Lower leg skin (tissue), 4 donors: ENCODE data around the gene CLOCK. TPM values are rescaled to one million over a fixed set of nuclear protein-coding genes. Genes with fewer than 3 reads are reported as not detected.

Experiments
- DNase-seq, 2 donors: peaks; one replicate each; pipeline ENCODE4 v3.0.0-alpha.2; 2019; ENCODE audit warnings: low spot score in 2 of 2
- H3K4me3 ChIP-seq: fragments of 200-600 bp; sonication (generic); 2 replicates; pipeline ENCODE4 v1.5.1; 2017; ENCODE audit warnings: mild to moderate bottlenecking, low read depth; ENCODE audit not compliant: poor library complexity, severe bottlenecking
- CTCF ChIP-seq, 3 donors: fragments of 450-650 bp; IDR thresholded peaks; one replicate each; pipeline ENCODE4 v1.5.1; 2016; ENCODE audit warnings: antibody characterized with exemption in 3 of 3, mild to moderate bottlenecking in 3 of 3, moderate library complexity in 2 of 3
- POLR2A ChIP-seq, 2 donors: fragments of 450-650 bp; IDR thresholded peaks; one replicate each; pipeline ENCODE4 v1.6.1; 2016 to 2017; ENCODE audit warnings: antibody characterized with exemption in 2 of 2, mild to moderate bottlenecking in 1 of 2, moderate library complexity in 1 of 2
- WGBS, 2 donors: methylation state at CpG; one replicate each; pipeline ENCODE4 v1.1.5; 2018; 5-methylcytosine and 5-hydroxymethylcytosine counted together
- intact Hi-C: fragments of 100-400 bp; cut with DNase I; formaldehyde crosslinking; loops from one replicate; pipeline ENCODE4 v1.15.0; 2023; ENCODE audit warnings: low total_unique reads
- total RNA-seq, 4 donors: library from RNA; depleted of rRNA; stranded (reverse); fragments of >200 nt; gene quantifications; one replicate each; pipeline ENCODE4 v1.1.0, GENCODE V29; 2016

CLOCK gene
- total RNA-seq, 4 donors from 2014 or later = 10.4 to 14.4 (median 12.5) TPM

GRCh38 chr4:55546506-55546755 lies 278 bp downstream of the CLOCK start:
- DNase-seq = no peak

DNA sequence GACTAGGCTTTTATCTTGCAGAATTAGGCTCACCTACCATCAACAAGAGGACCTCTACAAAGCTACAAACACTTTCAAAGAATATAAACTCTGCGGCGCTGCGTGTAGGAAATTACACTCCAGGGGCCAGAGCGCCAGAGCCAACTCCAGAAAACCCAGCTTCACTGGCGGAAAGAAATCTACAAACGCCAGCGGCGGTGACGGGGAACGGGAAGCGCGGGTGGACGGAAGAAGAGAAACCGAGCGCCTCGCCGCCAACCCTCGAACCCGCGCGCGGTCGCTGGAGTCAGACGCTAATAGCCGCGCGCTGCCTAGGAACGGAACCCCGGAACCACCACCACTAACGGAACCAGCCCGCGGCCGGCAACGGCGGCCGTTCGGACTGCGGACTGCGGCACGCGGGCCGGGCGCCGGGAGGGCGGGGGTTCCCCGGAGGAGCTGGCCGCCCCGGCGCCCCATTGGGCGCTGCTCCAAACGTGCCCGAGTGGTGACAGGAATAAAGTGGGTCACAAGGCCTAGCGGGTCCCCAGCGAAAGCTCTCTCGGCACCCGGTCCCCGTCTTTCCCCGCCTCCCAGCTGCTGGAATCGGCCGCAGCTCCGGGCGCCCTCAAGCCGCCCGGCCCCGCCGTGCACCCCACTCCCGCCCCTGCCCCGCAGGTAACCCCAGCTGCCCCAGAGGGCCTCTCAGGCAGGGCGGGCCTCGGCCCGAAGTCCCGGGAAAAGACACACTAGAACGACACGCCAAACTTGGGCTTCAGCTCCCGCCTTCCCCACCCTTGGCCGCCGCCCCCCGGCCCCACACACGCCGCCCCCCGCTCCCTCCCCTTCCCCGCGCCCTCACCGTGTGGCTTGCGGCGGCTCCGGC lies 836 bp downstream of the CLOCK start:
- TF ChIP-seq POLR2A (IDR thresholded peaks at IDR 0.05) = no peak
- no peak for TF ChIP-seq CTCF (IDR thresholded peaks at IDR 0.05)

More at GRCh38 chr4:55546506-55546755, 278 bp downstream of the CLOCK start:
- 0% methylated on average over 4 of the region's 16 CpGs; no CpG with 5 or more reads in 1 of the 2 donors for WGBS, 2 donors
- intact Hi-C loops = no loop called here
- H3K4me3 ChIP-seq = peak overlapping the region; percentile 54
- TF ChIP-seq POLR2A (IDR thresholded peaks at IDR 0.05) (no peak), CTCF (IDR thresholded peaks at IDR 0.05) (no peak)

DNA sequence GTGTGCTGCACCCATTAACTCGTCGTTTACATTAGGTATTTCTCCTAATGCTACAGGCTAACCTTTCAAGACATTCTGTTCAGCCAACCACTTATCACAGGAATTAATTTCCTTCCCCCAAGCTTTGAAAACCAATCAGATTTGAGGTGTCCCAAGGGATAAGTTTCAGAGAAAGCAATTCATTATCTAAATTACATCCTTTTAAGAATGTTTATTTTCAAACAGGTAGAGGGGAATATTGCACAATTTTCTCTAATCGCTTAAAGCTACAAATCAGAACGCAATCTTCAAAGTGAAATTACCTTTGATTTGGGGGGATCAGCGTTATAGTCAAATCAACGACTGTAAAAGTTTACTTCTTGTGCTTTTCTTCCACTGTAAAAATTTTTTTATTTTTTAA lies 1.6 kb downstream of the CLOCK start:
- WGBS, 2 donors = 1 to 3% methylated on average over 6 of the region's 6 CpGs
- peak overlapping the region; percentile 54 for H3K4me3 ChIP-seq
- intact Hi-C loops = no loop called here
- TF ChIP-seq CTCF (IDR thresholded peaks at IDR 0.05) (no peak), POLR2A (IDR thresholded peaks at IDR 0.05) (no peak)
- no peak for DNase-seq

More for the DNA sequence above, 836 bp downstream of the CLOCK start:
- 0 to 1% methylated on average over 36 to 50 of the region's 87 CpGs for WGBS, 2 donors
- peak overlapping the region; percentile 54 for H3K4me3 ChIP-seq
- DNase-seq = peak; percentile 61 to 94
- intact Hi-C loops = no loop called here

DNA sequence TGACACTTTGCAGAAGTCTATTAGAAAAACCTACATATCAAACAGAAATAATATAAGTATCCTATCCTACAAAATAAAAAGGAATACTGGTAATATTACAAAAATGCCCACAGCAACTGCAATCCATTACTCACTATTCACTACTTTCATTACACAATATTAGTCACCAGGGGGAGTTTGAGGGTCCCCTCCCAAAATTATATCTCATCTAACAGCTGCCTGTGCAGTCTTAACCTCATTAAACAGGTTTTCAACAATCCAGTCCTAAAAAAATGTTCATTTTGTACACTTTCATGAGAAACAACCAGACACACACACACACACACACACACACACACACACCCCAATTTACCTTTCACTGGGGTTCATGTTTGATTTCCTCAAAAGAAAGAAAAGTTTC lies 2.9 kb downstream of the CLOCK start:
- no peak for DNase-seq
- TF ChIP-seq CTCF (IDR thresholded peaks at IDR 0.05) = no peak
- no peak overlapping the region for H3K4me3 ChIP-seq
- intact Hi-C loops = loop anchor here (5.0 kb wide), 1 partner anchor 187 kb away; no protein-coding TSS in a partner anchor

GRCh38 chr4:55540271-55540670 lies 6.4 kb downstream of the CLOCK start:
- DNase-seq = no peak
- TF ChIP-seq POLR2A (IDR thresholded peaks at IDR 0.05) = no peak
- no peak for TF ChIP-seq CTCF (IDR thresholded peaks at IDR 0.05)
- intact Hi-C loops = loop anchor here (5.0 kb wide), 1 partner anchor 183 kb away; no protein-coding TSS in a partner anchor
- 88 to 98% methylated on average over 3 of the region's 3 CpGs for WGBS, 2 donors
- no peak overlapping the region for H3K4me3 ChIP-seq
